BJ (cell line): ENCODE results near the gene MEGF6. TPM values are rescaled to one million over a fixed set of nuclear protein-coding genes. Genes with fewer than 3 reads are reported as not detected.

ENCODE experiments used
- CTCF ChIA-PET: fragments of 350-600 bp; formaldehyde crosslinking; extraction: SDS; loops from one replicate; lab custom pipeline; 2021; ENCODE audit warnings: antibody characterized with exemption, inconsistent platforms; lab: Yijun Ruan, JAX
- POLR2A ChIA-PET: fragments of 300-600 bp; sonication (Branson Sonifier 250); formaldehyde crosslinking; extraction: SDS; loops from one replicate; lab custom pipeline; 2021; ENCODE audit warnings: antibody characterized with exemption; lab: Charles Lee
- DNase-seq: peaks from one replicate; pipeline ENCODE4 v3.0.0-alpha.2; 2011; ENCODE audit warnings: low read depth
- H3K27me3 ChIP-seq: 2 replicates; pipeline ENCODE4 v1.6.0; 2011; ENCODE audit warnings: low read length; ENCODE audit not compliant: control insufficient read depth, insufficient read depth
- H3K36me3 ChIP-seq: 2 replicates; pipeline ENCODE4 v1.5.1; 2011; ENCODE audit warnings: low read length; ENCODE audit not compliant: control insufficient read depth, insufficient read depth
- H3K4me3 ChIP-seq: 2 replicates; pipeline ENCODE4 v1.5.1; 2011; ENCODE audit warnings: low read depth, mild to moderate bottlenecking, control low read depth, low read length
- CTCF ChIP-seq: IDR thresholded peaks from 2 replicates; pipeline ENCODE4 v1.5.1; 2011; ENCODE audit warnings: low read depth, mild to moderate bottlenecking, control low read depth, inconsistent platforms, low read length, moderate library complexity; ENCODE audit not compliant: insufficient read depth
- polyA plus RNA-seq: library from polyadenylated mRNA; depleted of rRNA; stranded (reverse); fragments of >200 nt; gene quantifications from 2 replicates; pipeline ENCODE4 v1.2.3, GENCODE V29; 2011

MEGF6 gene
- polyA plus RNA-seq, 1 experiment: 77.4 TPM

- no peak for TF ChIP-seq CTCF
- no peak overlapping the region for H3K4me3 ChIP-seq
- ChIA-PET CTCF (interaction anchor here (0.8 to 2.3 kb wide), 9 partner anchors 9 to 106 kb away, joined by 3 to 20 read pairs (median 7); no protein-coding TSS in a partner anchor), POLR2A (no interaction called here)
- DNase-seq: no peak
- no peaks in the 10 kb centered on the region for H3K27me3 ChIP-seq
- H3K36me3 ChIP-seq: peaks cover 50% of the 10 kb centered on the region
These were observed 94.2 kb downstream of the MEGF6 start for GRCh38 chr1:3516911-3517675.

- no peak for DNase-seq
- CTCF ChIA-PET: interaction anchor here (1.2 to 2.3 kb wide), 3 partner anchors 13 to 63 kb away, joined by 3 to 20 read pairs (median 7); no protein-coding TSS in a partner anchor
- POLR2A ChIA-PET: no interaction called here
- TF ChIP-seq CTCF: no peak
- Histone ChIP-seq H3K4me3 (no peak overlapping the region), H3K27me3 (no peaks in the 10 kb centered on the region), H3K36me3 (peaks cover 49% of the 10 kb centered on the region)
These were observed 94.8 kb downstream of the MEGF6 start for GRCh38 chr1:3516481-3516869.

- H3K36me3 ChIP-seq: peaks cover 50% of the 10 kb centered on the region
- no peak overlapping the region for H3K4me3 ChIP-seq
- ChIA-PET CTCF (interaction anchor here (1.2 to 1.5 kb wide), 2 partner anchors 33 to 63 kb away, joined by 3 read pairs; no protein-coding TSS in a partner anchor), POLR2A (no interaction called here)
- no peak for DNase-seq
- no peaks in the 10 kb centered on the region for H3K27me3 ChIP-seq
- TF ChIP-seq CTCF: no peak
These were observed 95.4 kb downstream of the MEGF6 start for GRCh38 chr1:3515774-3516480.

GRCh38 chr1:3515272-3515671, 96.0 kb downstream of the MEGF6 start:
- TF ChIP-seq CTCF: no peak

GRCh38 chr1:3514404-3514803, 96.9 kb downstream of the MEGF6 start:
- Histone ChIP-seq H3K27me3 (no peaks in the 10 kb centered on the region), H3K4me3 (no peak overlapping the region), H3K36me3 (peaks cover 45% of the 10 kb centered on the region)
- TF ChIP-seq CTCF: no peak
- ChIA-PET CTCF (interaction anchor here (1.3 to 1.5 kb wide), 2 partner anchors 11 to 51 kb away, joined by 3 read pairs; no protein-coding TSS in a partner anchor), POLR2A (no interaction called here)
- DNase-seq: no peak

More at GRCh38 chr1:3515272-3515671, 96.0 kb downstream of the MEGF6 start:
- CTCF ChIA-PET: interaction anchor here (1.2 to 1.5 kb wide), 2 partner anchors 32 to 62 kb away, joined by 3 read pairs; no protein-coding TSS in a partner anchor
- Histone ChIP-seq H3K27me3 (no peaks in the 10 kb centered on the region), H3K4me3 (no peak overlapping the region), H3K36me3 (peaks cover 53% of the 10 kb centered on the region)
- DNase-seq: no peak
- POLR2A ChIA-PET: no interaction called here
